ENCODE measurements around the gene FSTL4. TPM values are rescaled to one million over a fixed set of nuclear protein-coding genes. Genes with fewer than 3 reads are reported as not detected.

Gene FSTL4
- total and polyA plus RNA-seq, 4 donors = 0.08 to 1.4 (median 0.31) TPM

- Histone ChIP-seq H3K27ac (ENCODE audit: low read depth in 1 of 2, low read length in 1 of 2) (no peak overlapping the region), H3K36me3 (ENCODE audit: control insufficient read depth in 4 of 4, insufficient read depth in 4 of 4, low read length in 4 of 4) (no peaks in the 10 kb centered on the region), H3K4me3 (no peak overlapping the region), H3K27me3 (ENCODE audit: control insufficient read depth in 3 of 3, insufficient read depth in 3 of 3, low read length in 2 of 3) (peaks cover 0 to 6% (median 0%) of the 10 kb centered on the region in 3 donors), H3K4me1 (ENCODE audit: control insufficient read depth in 5 of 5, insufficient read depth in 5 of 5, low read length in 5 of 5) (no peaks in the 10 kb centered on the region), H3K9ac (ENCODE audit: insufficient read depth in 1 of 2, low read length in 2 of 2) (no peak overlapping the region), H3K9me3 (ENCODE audit: control insufficient read depth in 4 of 4, insufficient read depth in 3 of 4, low read length in 3 of 4) (no peaks in the 10 kb centered on the region)
- TF ChIP-seq CTCF (IDR thresholded peaks at IDR 0.05; ENCODE audit: control extremely low read depth, extremely low read depth) = no peak
- 66 to 67% methylated on average over 9 of the region's 9 CpGs for WGBS, 2 donors
- DNase-seq = no peak
- ATAC-seq (ENCODE audit: insufficient read depth, low FRiP score) = no peak
Observed at GRCh38 chr5:133652951-133653759, 40.8 kb upstream of the FSTL4 start.

DNA sequence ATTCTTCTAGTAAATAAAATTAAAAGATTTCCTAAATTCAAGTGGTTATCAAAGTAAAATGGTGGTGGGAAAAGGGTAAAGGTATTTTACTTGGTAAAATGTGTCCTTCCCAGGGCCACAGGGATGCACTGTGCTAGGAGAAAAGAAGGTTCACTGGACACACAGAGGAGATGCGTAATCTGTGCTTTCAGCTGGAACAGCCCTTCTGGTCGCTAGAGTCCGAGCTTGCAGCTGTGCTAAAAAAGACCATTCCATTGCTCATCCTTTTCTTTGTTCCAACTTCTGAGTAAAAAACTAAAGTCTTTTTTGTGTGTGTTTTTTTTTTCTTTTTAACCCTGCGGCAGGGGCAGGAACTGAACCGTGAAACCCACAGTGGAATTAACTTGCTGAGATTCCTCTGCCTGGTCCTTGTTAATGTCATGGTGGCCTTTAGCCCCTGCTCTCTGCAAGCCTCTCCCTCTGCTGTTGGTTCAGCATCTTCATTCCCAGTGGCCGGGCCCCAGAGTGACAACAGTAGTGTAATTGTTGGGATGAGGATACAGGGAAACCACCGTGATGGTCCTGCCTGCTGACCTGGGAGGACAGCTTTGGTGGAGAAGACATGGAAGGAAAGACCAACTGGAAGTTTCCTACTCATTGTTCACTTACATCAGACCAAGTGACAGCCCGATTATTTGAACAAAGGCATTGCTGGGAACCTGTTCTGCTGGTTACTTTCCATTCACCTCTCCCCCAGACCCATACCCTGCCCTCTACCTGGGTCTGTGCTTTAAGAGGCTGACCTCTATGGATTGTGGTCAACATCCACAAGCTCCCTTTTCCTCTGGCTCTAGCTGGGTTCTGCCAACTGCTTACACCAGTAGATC, 31.9 kb upstream of the FSTL4 start:
- H3K9ac ChIP-seq (ENCODE audit: insufficient read depth in 1 of 2, low read length in 2 of 2) = no peak overlapping the region
- no peaks in the 10 kb centered on the region for H3K36me3 ChIP-seq (ENCODE audit: control insufficient read depth in 4 of 4, insufficient read depth in 4 of 4, low read length in 4 of 4)
- ATAC-seq (ENCODE audit: insufficient read depth, low FRiP score) (no peak), DNase-seq (peak in 1 of 3 donors; percentile 1)
- H3K9me3 ChIP-seq (ENCODE audit: control insufficient read depth in 4 of 4, insufficient read depth in 3 of 4, low read length in 3 of 4) = no peaks in the 10 kb centered on the region
- no peaks in the 10 kb centered on the region for H3K4me1 ChIP-seq (ENCODE audit: control insufficient read depth in 5 of 5, insufficient read depth in 5 of 5, low read length in 5 of 5)
- TF ChIP-seq CTCF (IDR thresholded peaks at IDR 0.05; ENCODE audit: control extremely low read depth, extremely low read depth) = no peak
- H3K27me3 ChIP-seq (ENCODE audit: control insufficient read depth in 3 of 3, insufficient read depth in 3 of 3, low read length in 2 of 3) = peaks cover 0 to 5% (median 0%) of the 10 kb centered on the region in 3 donors
- no peak overlapping the region for H3K4me3 ChIP-seq
- WGBS, 2 donors = 87 to 89% methylated on average over 8 of the region's 8 CpGs
- no peak overlapping the region for H3K27ac ChIP-seq (ENCODE audit: low read depth in 1 of 2, low read length in 1 of 2)

DNA sequence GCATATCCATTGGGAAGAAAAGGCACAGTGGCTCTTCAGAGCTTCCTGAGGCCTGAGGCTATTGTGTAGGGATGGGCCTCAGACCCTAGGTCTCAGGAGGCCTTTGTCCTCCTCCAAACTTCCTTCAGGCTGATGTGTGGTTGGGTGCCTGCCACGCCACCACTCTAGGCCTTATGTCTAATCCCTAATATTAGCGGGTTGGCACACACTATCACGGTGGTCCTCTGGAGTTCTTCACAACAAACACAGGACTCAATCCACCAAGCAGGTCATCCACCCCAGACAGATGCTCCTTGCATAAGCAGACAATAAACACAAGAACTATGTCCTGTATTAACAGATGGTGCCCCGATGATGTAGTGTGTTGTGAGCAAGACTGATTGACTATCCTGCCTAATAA, 31.0 kb upstream of the FSTL4 start:
- Histone ChIP-seq H3K9me3 (ENCODE audit: control insufficient read depth in 4 of 4, insufficient read depth in 3 of 4, low read length in 3 of 4) (no peaks in the 10 kb centered on the region), H3K4me1 (ENCODE audit: control insufficient read depth in 5 of 5, insufficient read depth in 5 of 5, low read length in 5 of 5) (no peaks in the 10 kb centered on the region), H3K36me3 (ENCODE audit: control insufficient read depth in 4 of 4, insufficient read depth in 4 of 4, low read length in 4 of 4) (no peaks in the 10 kb centered on the region), H3K27ac (ENCODE audit: low read depth in 1 of 2, low read length in 1 of 2) (no peak overlapping the region), H3K27me3 (ENCODE audit: control insufficient read depth in 3 of 3, insufficient read depth in 3 of 3, low read length in 2 of 3) (peaks cover 0 to 5% (median 0%) of the 10 kb centered on the region in 3 donors), H3K9ac (ENCODE audit: insufficient read depth in 1 of 2, low read length in 2 of 2) (no peak overlapping the region), H3K4me3 (no peak overlapping the region)
- ATAC-seq (ENCODE audit: insufficient read depth, low FRiP score) (no peak), DNase-seq (no peak)
- 91 to 93% methylated on average over 4 of the region's 4 CpGs for WGBS, 2 donors
- TF ChIP-seq CTCF (IDR thresholded peaks at IDR 0.05; ENCODE audit: control extremely low read depth, extremely low read depth) = no peak
